HFF-Myc (cell line): ENCODE results near the gene MARCKSL1.

ENCODE experiments used
- DNase-seq: peaks from one replicate; pipeline ENCODE4 v3.0.0-alpha.2; 2011; ENCODE audit warnings: low read depth; ENCODE audit errors: extremely low read depth
- H3K4me3 ChIP-seq: replicated peaks from 2 replicates; pipeline ENCODE4 v1.5.1; 2011; ENCODE audit warnings: low read depth, mild to moderate bottlenecking, control low read depth, low read length
- CTCF ChIP-seq: IDR thresholded peaks from 2 replicates; pipeline ENCODE4 v1.5.1; 2012; ENCODE audit warnings: mild to moderate bottlenecking, low read depth, low read length, control low read depth; ENCODE audit errors: missing control alignments

The MARCKSL1 gene

GRCh38 chr1:32367912-32368635, 32.0 kb upstream of the MARCKSL1 start:
- H3K4me3 ChIP-seq, result no peak overlapping the region
- DNase-seq, result no peak
- TF ChIP-seq CTCF, result no peak

GRCh38 chr1:32365445-32365844, 29.4 kb upstream of the MARCKSL1 start:
- DNase-seq, result no peak
- H3K4me3 ChIP-seq, result no peak overlapping the region
- TF ChIP-seq CTCF, result no peak

DNA sequence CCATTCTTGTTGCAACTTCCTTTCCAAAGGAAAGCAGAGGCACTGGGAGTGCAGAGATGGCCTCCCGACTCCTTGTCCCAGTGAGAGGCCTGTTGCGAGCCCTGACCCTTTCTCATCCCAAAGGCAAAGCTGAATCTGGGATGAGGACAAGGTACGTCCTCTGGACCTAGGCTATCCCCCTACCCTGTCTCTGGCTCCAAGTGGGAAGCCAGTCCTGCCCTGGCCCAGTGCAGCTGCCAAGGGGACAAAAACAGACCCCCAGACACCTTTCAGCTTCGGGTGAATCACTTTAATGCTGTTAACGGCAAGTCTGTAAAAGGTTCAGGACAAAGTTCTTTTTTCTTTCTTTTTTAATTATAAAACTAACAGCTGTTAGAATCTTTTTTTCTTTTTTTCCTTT, 28.8 kb upstream of the MARCKSL1 start:
- no peak for TF ChIP-seq CTCF
- DNase-seq, result no peak
- no peak overlapping the region for H3K4me3 ChIP-seq

DNA sequence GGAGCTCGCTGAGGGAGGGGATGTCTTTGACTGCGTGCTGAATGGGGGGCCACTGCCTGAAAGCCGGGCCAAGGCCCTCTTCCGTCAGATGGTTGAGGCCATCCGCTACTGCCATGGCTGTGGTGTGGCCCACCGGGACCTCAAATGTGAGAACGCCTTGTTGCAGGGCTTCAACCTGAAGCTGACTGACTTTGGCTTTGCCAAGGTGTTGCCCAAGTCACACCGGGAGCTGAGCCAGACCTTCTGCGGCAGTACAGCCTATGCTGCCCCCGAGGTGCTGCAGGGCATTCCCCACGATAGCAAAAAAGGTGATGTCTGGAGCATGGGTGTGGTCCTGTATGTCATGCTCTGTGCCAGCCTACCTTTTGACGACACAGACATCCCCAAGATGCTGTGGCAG, 27.7 kb upstream of the MARCKSL1 start:
- no peak for DNase-seq
- TF ChIP-seq CTCF, result no peak
- no peak overlapping the region for H3K4me3 ChIP-seq

DNA sequence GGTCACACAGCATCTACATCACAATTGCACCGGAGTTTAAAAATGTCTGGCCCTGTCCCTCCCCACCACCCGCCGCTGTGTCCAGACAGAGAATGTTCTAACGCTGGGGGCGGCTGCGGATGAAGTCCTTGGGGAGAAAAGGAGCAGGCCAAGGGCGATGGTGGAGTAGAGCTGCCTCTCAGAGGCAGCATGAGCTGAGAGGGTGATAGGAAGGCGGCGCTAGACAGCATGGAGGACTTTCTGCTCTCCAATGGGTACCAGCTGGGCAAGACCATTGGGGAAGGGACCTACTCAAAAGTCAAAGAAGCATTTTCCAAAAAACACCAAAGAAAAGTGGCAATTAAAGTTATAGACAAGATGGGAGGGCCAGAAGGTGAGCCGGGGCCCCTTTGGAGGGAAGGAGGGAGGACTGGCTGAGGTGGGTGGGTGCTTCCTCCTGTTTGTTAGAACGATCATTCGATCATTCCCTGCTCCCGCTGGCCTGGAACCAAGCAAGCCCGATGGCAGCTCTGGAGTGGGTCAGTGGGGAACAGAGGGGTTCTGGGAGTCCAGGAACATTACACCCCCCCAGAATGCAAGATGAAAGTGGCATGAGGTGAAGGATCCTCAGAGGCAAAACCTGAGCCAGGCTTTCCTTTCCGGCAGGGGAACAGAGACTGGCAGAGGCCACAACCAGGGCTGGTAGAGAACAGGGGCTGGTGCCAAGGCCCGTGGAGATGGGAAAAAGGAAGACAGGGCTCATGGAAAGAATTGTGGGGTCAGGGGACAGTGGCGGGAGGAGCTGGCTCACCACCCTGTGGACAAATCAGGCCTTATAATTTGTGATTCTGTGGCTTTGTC, 26.7 kb upstream of the MARCKSL1 start, which contains the start of the genes FAM229A and TSSK3:
FAM229A (minus strand) TSS at position 12 of the 840 bp plus-strand sequence. CDS start 394 bp downstream, outside the sequence.
TSSK3 (plus strand) TSS at position 66 of the 840 bp plus-strand sequence; CDS start at position 229, 163 bp downstream.
- H3K4me3 ChIP-seq, result peak within 1 kb of the TSS; percentile 28
- peak; percentile 2 for TF ChIP-seq CTCF
- DNase-seq, result no peak

DNA sequence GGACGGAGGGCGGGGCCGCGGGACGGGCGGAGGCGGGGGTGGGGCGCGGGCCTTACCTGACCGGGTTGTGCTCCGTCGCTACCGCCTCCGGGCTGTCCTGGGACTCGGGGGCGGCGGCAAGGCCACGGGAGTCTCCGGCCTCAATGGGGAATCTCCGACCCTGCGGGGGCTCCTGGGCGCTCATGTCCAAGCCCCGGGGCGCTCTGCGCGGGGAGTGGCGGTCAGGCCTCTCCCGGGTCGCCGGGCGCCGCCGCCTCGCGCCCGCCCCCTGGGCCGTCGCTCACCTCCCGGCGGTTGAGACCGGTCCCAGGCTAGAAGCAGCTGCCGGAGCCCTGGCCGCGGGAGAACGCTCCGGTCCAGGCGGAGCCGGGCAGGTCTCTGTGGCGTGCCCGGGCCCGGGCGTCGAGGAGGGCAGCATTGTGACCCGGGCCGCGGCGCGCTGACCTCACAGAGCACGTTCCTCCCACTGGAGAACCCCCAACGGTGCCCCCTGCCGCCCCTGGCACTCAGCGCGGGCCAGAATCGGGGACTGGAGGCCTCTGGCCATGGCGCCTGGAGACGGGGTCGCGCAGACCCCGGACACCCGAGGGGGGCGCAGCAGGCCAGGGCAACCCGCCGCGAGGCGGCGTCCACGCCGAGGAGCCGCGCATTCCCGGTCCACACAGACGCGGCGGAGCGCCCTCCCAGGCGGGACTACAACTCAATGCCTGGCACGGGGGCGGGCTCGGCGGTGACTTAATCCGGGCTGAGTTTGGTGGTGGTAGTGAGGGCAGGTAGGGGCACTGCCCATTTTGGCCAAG, 25.8 kb upstream of the MARCKSL1 start:
- peak; percentile 31 for TF ChIP-seq CTCF
- no peak for DNase-seq
- peak overlapping the region; percentile 28 for H3K4me3 ChIP-seq
